HG03108 (cell line): Measurements from ENCODE around the gene MAML3.

Source experiments
- ATAC-seq: cut with Tn5 transposase; IDR thresholded peaks from one replicate; pipeline ENCODE4 v1.9.1; 2021; ENCODE audit warnings: moderate library complexity; ENCODE audit not compliant: unreplicated experiment

MAML3 gene

DNA sequence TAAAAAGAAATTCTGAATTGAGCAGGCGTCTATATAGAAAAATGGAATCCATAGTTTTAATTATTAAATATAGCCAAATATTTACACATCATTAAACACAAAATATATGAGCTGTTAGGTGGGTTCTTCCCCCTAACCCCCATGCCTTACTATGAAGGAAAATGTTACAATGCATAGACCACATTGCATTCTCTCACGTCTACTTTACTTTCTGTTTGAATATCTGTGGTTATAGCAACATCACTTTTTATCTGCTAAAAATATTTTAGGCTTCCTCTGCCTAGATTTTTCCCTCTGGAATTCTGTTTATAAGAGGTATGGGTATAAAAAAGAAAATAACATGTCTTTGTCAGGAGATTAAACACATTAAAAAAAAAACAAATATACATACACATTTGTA is 73.1 kb downstream of the MAML3 start:
- no peak for ATAC-seq

DNA sequence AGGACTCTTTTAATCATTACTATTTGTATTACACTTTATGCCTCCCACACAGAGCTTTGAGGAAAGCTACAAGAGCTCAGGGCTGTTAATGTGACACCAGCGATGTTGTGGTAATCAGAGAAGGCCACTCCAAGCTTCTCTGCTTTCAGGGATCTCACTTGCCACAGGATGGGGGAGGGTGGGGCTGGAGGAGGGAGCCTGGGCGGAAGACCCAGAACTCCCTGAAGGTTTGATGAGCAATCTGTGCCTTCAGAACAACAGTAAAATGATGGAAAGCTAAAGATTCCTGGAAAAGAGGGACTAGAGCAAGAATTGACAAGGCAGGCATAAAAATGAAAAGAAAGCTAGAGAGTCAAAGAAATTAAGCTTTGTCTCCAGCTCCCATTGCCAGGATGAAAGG is 75.6 kb downstream of the MAML3 start:
- no peak for ATAC-seq

DNA sequence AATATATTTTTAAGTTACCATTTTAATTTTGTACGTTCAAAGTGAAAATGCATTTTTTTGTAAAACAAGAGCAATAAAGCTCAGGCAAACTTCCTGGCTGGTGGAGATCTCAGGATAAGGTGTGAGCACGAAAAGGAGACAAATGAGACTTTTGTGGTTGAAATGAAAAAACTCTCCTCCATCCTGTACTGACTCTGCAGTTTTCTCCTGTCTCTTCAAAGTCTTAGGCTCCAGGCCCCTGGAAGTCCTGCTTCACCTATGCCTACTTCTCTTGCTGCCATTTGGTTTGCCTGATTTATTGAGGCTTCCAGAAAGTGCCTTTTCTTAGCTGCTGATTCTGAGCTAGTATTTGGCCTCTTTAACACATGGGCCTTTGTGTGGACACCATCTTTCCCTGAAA is 77.7 kb downstream of the MAML3 start:
- ATAC-seq = no peak

DNA sequence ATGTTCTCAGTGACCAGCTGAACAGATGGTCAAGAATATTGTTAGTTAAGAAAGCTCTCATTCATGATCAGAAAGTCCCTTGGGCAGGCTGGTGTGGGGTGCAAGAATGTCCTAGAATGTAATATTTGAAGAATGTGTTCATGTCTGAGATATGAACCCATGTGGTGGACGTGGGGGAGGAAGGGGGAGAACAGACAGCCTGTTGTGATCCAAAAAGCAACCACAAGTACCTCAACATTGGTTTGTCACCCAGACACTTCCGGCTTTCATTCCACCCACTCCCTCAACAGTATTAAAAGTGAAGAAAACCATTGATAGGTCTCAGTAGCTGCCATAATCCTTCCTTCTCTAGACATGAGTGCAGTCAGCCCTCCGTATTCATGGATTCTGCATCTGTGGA is 82.2 kb downstream of the MAML3 start:
- ATAC-seq = peak; percentile 78

DNA sequence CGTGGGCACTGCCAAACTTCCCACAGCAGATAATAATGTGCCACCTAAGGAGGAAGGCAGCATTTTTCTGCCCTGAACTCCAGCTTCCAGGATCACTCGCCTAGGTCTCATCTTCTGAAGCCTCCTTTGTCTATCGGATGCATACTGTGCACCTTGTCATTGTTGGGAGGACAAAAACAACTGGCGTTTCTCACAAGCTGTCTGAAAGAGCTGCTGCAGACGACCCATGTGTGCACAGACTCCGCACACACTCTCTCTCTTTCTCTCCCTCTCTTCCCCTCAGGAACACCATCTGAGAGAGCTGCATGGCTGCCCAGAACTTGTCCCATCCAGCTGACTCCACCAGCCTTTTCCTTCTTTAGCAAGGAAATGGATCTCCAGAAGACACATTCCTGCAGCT is 83.0 kb downstream of the MAML3 start:
- ATAC-seq = no peak

DNA sequence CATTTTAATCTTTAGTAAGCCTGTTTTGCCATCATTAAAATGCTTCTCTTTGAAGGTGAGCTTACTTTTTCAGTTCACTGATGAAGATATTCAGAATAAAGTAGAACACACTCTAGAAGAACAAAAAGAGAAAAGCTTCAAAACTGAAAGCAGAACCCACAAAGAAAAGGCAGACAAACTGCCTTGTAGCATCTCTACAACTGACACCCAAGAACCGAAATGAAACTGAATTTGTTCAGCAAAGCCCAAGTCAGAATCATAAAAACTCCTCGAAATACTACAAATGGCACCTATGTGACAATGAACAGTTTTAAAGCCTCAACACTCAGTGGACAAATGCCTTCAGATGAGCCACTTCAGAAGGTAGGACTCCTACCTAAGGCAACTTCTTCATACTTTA is 83.6 kb downstream of the MAML3 start:
- ATAC-seq = no peak

DNA sequence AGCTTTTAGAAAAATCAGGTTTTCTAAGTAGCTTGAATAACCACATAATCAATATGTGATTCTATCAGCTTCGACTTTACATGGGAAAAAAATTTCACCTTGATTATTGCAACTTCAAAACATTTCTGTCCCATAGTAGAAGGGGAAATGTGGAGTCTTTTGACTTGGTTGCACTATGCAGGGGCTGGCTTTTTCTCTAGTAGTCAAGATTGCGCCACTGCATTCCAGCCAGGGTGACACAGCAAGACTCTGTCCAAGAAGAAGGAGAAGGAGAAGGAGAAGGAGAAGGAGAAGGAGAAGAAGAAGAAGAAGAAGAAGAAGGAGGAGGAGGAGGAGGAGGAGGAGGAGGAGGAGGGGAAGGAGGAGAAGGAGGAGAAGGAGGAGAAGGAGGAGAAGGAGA is 84.9 kb downstream of the MAML3 start:
- no peak for ATAC-seq

DNA sequence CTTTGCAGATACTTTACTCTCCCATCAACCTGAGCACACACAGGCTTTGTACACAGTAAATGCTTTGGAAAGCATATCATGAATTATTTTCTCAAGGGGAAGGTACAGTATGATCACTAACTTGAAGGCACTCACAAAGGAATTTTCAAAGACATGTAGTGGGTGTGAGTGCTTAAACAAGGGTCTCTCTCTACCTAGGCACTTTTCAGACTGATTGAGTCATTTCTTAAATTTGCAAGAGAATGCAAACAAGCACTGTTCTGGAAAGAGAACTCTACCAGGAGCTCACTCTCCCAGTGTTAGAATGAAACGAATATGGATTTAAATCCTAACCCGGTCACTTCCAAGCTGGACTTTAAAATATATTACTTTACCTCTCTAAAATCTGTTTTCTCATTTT is 85.7 kb downstream of the MAML3 start:
- no peak for ATAC-seq

DNA sequence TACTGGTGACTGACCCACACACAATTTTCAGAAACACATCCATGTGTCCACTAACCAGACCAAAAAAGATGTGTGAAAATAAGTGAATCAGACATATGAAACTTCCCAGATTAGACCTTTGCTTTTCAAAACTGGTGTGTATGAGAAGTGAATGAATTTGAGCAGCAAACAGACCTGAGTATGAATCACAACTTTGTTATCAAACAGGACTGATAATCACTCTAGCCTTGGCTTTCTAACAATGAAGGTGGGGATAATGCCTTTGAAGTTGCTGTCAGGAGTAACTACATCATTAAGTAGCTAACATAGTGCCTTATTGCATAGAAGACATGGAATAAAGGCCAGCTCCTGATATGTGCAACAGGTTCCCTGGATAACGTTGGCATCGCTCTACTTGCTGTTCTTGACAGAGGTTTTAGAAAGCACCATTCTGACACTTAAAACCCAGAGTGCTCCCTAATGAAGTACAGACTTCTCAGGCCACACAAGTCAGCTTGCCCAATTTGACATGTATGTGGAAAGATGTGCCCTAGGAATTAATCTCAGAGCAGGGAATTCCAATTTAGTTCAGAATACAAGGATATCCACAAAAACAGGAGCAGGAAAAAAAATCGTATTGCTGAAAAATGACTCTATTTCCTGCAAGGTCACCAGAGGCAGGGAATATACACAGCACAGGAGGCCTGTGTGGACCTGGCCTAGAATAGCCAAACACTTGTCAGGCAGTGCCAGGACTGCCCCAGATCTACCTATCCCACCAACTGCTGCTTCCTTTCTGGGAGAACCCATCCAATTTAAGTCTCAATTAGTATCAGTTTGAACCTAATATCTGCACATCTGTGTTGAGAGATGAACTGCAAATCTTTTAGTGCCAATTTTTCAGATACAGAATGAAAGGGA is 87.7 kb downstream of the MAML3 start:
- no peak for ATAC-seq

DNA sequence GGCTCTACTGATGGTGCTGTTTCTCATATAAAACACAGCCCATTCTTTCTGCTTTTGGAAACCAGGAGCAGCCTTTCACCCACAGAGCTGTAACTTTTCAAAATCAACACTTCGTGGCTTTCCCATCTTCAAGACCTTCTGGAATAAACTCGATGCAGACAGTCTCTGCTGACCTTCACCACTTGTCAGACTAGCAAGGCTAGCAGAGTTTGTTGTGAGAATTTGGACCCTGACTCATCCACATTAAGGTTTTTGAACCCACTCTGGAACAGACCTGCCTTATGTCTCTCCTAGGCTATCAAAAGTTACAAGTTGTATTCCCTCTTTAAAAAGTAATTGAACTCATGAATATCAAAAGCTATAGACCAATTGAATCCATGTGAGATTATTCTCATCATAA is 88.6 kb downstream of the MAML3 start:
- ATAC-seq = no peak

DNA sequence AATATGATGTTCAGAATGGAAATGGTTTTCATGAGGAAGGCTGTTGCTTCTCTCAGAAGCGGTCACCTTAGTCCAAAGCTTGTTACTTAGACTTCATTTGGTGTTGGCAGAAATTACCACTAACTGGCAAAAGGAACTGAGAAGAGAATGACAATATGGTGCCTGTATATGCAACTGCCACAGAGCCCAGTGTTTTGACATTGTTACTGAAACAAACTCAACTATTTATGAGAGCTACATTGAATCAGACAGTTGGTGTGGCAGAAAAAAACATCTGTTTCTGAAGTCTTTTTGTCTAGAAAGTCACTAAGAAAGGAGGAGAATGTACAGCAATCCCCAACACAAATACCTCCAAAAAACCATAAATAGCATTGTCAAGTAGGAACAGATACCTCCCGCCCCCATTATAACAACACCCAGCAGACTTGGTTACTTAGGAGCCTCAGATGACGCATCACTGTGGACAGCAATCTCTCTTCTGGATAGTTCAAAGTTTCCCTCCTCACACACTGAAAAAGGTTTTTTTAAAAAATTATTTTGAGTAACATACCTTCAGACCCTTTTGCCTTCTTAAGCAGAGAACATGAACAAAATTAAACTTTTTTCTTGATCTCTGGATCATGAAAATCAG is 92.2 kb downstream of the MAML3 start:
- no peak for ATAC-seq

DNA sequence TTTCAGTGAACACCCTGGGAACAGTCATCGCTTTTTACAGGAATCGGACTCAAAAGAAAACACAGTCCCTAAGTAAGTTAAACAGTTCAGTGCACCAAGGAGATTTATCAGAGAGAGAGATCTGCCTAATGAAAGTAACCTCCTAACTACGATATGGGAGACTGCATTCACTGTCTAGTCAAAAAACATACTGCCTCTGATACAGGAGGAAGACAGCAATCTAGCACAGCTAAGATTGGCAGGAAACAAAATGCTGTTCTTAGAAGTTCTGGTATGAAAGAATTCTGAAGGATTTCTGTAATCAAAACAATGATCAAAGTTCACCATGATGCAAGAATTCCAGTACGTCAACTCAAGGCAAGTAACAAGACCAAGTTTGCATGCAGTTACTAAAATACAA is 92.8 kb downstream of the MAML3 start:
- ATAC-seq = no peak

DNA sequence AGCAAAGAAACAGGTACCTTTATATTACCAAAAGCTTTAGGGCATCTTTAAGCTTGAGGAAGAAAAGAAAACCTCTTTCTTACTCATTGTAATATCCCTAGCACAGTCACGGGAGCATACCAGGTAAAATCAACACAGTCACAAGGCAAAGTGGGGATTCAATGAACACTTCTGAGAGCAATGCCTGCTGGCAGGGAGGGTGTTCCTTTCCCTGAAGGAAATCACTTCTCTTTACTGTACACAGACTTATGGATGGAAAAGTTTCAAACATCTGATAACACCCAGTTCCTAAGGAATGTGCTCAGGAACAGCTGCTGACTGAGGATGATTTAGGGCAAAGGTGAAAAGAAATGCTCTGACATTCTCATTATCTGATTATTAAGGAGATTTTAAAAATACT is 94.8 kb downstream of the MAML3 start:
- no peak for ATAC-seq

DNA sequence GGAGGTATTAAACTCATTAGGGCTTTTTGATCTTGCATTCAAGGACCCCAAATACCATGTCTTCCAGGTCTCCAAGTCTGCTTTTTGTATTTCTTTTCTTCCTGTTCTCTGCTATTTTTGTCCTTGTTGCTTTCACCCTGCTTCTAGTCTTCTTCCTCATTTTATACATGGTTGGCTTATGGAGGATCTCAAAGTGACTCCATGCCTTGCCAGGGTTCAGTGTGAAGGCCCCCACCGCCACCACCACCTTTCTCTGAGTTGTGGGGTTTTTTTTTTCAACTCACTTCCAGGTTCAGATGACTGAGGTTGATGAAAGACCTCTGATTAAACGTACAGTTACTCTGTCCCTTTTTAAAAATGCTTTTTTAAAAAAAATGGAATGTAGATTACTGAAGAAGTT is 96.3 kb downstream of the MAML3 start:
- ATAC-seq = no peak

DNA sequence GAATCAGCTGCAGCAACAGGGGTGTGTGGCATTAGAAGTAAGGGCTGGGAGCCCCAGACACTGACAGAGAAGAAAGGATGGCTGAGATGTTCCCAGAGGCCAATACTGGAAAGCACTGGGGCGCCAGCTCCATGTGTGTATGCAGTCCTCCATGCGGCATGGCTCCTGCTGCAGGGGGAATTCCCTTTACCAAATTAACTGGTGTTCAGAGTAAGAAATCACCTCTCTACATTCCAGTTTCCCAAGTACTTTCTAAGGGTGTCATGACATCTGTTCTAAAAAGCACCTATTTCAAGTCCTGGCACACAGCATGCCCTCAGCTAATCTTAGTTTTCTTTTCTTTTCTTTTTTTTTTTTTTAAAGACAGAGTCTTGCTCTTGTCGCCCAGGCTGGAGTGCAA is 98.0 kb downstream of the MAML3 start:
- no peak for ATAC-seq

DNA sequence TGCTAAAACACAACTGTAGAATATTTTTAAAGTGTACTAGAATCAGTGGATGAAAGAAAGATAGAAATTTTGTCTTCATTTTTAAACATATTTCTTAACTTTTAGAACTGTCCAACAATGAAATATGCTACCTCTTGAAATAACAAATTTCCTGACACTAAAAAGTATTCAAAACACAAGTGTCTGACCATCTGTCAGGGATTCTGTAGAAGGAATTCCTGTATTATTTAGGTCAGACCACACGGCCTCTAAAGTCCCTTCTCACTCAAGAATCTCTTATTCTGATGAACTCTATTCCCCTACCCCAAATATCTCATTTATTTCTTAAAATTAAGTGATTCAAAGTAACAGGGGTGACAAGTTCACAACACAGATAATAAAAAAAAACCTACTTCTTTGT is 99.1 kb downstream of the MAML3 start:
- ATAC-seq = no peak

DNA sequence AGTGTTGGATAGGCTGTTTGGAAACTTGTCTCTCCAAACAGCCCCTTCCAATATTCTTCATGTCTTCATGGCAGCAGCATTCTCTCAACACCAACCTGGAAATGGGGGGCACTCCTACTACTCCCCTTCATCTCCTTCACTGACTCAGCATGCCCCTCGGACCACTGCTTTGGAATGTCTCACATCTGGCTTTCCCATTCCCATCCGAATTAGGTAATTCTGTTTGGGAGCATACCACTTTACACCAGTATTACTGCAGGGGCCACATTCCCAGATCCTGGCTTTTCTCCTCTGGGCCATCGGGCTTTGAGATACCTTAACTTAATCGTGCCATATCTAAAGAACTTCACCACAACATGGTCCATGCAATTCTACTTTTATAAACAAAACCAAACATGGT is 100.8 kb downstream of the MAML3 start:
- no peak for ATAC-seq

DNA sequence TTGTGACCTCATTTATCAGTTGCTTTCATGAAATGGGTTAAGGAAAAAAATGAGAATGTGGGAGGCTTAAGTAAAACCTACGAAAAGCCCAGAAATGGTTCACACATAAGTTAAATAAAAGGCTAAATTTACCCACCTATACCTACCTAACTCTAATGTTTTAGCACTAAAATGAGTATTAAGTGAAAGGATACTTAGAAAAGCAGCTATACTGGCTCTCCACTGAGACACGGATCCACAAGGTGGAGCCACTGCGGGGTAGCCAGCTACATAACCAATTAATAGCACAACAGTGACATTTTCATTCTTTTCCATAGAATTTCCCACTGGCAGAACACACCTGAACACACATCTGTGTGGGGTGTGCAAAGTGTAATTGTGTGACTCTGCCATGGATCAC is 101.9 kb downstream of the MAML3 start:
- no peak for ATAC-seq

DNA sequence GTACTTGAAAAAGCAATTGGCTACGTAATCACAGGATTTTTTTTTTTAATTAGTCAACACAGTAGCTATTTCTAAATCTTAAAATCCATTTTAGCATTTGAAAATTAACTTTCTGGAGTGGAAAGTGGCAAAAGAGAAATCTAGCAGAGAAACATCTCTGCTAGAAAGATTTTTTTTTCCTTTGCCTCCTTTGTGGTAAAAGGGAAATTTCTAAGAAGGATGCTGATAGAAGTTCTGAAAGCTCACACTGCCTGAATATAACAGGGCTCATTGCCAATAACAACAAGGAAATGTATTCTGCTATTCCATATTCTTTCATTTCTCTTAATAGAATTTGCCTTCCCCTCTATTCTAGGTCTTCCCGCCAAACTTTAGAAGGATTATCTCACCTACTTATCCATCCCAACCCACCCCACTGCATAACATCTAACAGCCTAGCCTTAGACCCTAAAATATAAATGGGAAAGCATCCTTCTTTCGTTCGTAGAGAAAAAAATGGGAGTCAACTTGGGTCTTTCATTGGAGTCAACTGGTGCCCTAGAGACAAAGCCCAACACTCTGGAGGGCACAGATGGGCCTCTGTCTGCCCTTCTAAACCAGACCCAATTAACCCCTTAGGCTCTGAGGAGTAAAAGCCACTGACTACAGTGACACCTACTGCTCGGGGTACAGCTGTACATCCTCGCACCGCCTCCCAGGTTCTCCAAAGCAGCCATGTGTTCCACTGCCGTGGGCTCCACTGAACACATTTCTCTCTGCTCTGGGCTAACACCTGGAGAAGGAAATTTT is 103.9 kb downstream of the MAML3 start:
- ATAC-seq = no peak

DNA sequence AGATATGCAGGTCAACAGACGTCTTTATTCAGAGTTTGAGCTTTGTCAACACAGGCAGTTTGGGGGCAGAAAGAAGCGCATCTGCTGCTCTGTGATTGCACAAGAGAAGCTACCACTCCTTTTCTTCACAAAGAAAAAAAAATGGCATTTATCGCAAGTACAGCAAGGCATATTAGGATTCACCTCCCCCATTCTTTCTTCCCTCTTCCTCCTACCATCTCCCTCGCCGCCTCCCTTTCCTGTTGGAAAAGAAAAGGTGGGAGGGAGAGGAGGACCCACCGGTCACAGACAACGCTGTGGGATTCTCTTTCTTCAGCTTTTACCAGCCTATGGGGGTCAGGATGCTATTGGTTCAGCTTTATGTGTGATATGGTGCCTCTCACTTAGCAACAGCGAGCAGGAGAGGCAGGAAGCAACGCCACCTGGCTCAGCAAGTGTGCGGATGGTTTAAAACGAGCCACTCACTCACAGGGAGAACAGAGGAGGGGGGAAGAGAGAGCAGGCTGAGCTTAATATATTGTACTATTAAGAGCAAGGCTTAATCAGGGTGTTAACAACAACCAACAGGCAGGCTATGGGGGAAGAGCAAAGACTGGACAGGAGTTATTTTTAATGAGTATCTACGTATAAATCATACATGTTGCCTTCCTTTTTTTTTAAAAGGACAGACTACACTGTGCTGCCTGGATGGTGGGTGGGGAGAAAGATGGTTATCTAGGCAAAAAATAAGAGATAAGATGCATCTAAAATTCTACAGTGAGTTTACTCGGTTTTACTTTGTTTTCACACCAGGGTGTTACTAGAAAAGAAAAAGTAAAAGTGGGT is 104.7 kb downstream of the MAML3 start:
- no peak for ATAC-seq

DNA sequence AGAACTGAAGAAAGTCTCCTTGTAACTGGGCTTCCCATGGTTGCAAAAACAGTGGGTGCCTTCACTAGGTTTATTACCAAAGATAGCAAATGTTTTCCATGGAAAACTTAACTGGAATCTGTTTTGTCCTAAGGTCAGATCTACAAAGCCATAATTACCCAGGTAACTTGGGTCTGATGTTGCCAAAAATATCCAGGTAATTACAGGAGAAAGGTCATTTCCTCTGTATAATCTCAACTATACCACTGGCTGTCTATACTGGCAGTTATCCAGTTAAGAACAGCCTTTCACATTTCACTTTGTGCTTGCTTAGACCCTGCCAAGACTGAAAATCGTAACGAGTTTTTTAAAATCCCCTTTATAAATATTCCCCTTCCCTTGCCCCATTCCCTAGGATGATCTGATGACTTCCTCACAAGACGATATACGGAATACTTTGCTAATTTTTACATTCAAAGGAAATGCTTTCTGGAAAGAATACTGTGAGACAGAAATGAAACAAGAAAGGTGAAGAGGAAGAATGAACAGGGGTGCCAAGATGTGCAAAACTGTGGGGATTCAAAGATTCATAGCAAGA is 105.5 kb downstream of the MAML3 start:
- no peak for ATAC-seq
